Chondrocyte (in vitro differentiated cells): ENCODE data around the gene ZNF579. TPM values are rescaled to one million over a fixed set of nuclear protein-coding genes. Genes with fewer than 3 reads are reported as not detected.
A peak's percentile ranks its signal among the peaks of the same experiment; 100 is the strongest.

Experiments used
- DNase-seq: peaks from one replicate; pipeline ENCODE4 v3.0.0; 2021; ENCODE audit warnings: mixed read lengths, low spot score
- H3K27ac Mint-ChIP-seq: one replicate; pipeline ENCODE4 v1.8.0; 2021; ENCODE audit warnings: mild to moderate bottlenecking, moderate library complexity, mixed read lengths; ENCODE audit not compliant: unreplicated experiment
- H3K27me3 Mint-ChIP-seq: 2 replicates; pipeline ENCODE4 v1.8.0; 2021; ENCODE audit warnings: low read depth, mixed read lengths
- H3K36me3 Mint-ChIP-seq: 2 replicates; pipeline ENCODE4 v1.8.0; 2021; ENCODE audit warnings: low read depth, mixed read lengths
- H3K4me1 Mint-ChIP-seq: 2 replicates; pipeline ENCODE4 v1.8.0; 2021; ENCODE audit warnings: low read depth, mild to moderate bottlenecking, mixed read lengths
- H3K4me3 Mint-ChIP-seq: one replicate; pipeline ENCODE4 v1.8.0; 2021; ENCODE audit warnings: mild to moderate bottlenecking, moderate library complexity, mixed read lengths; ENCODE audit not compliant: unreplicated experiment
- H3K9me3 Mint-ChIP-seq: 2 replicates; pipeline ENCODE4 v1.8.0; 2021; ENCODE audit warnings: low read depth, mixed read lengths
- CTCF ChIP-seq: fragments of 200-600 bp; sonication (generic); IDR thresholded peaks from 2 replicates; pipeline ENCODE4 v1.5.0; 2021; ENCODE audit warnings: antibody characterized with exemption, mild to moderate bottlenecking, moderate library complexity
- total RNA-seq: library from RNA; stranded (reverse); gene quantifications from 3 replicates; pipeline ENCODE4 v1.2.1, GENCODE V29; 2021

ZNF579 gene
- total RNA-seq, 1 donor from 2014 or later = 23.6 TPM

- Mint-ChIP-seq H3K4me1 (no peaks in the 10 kb centered on the region), H3K27me3 (peaks cover 4% of the 10 kb centered on the region), H3K36me3 (no peaks in the 10 kb centered on the region), H3K27ac (no peak overlapping the region), H3K9me3 (peaks cover 3% of the 10 kb centered on the region), H3K4me3 (no peak overlapping the region)
- no peak for DNase-seq
- no peak for TF ChIP-seq CTCF
These were observed 17.4 kb downstream of the ZNF579 start for GRCh38 chr19:55563261-55563690.

DNA sequence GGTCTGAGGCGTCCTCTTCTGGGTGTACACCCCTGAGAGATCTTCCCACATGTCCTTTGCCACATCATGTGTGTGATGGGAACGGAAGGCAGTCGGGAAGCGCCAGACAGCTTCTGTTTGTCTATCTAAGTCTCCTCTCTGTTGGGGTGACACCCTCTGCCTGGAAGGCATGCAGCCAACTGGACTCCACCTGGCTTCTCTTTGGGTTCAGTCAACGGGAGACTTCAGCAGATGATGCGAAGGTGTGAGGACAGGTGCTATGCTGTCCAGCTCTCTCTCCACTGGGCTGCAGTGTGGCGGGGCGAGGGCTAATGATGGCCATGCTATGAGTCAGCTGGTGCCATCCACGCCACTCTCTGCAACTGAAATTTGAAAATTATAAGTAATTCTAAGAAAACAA, 21.0 kb downstream of the ZNF579 start:
- Mint-ChIP-seq H3K27me3 (no peaks in the 10 kb centered on the region), H3K36me3 (no peaks in the 10 kb centered on the region), H3K4me1 (no peaks in the 10 kb centered on the region), H3K27ac (no peak overlapping the region), H3K9me3 (peaks cover 3% of the 10 kb centered on the region), H3K4me3 (no peak overlapping the region)
- TF ChIP-seq CTCF = no peak
- no peak for DNase-seq

- peaks cover 34% of the 10 kb centered on the region for H3K4me1 Mint-ChIP-seq
- no peaks in the 10 kb centered on the region for H3K9me3 Mint-ChIP-seq
- no peak for DNase-seq
- no peak overlapping the region for H3K4me3 Mint-ChIP-seq
- H3K27ac Mint-ChIP-seq = no peak overlapping the region
- no peaks in the 10 kb centered on the region for H3K27me3 Mint-ChIP-seq
- H3K36me3 Mint-ChIP-seq = no peaks in the 10 kb centered on the region
- TF ChIP-seq CTCF = no peak
These were observed 25.9 kb downstream of the ZNF579 start for GRCh38 chr19:55554741-55555152.

GRCh38 chr19:55554302-55554701, 26.3 kb downstream of the ZNF579 start:
- Mint-ChIP-seq H3K9me3 (no peaks in the 10 kb centered on the region), H3K4me1 (peaks cover 38% of the 10 kb centered on the region), H3K4me3 (no peak overlapping the region), H3K36me3 (no peaks in the 10 kb centered on the region), H3K27ac (peak overlapping the region; percentile 61), H3K27me3 (no peaks in the 10 kb centered on the region)
- TF ChIP-seq CTCF = no peak
- no peak for DNase-seq

DNA sequence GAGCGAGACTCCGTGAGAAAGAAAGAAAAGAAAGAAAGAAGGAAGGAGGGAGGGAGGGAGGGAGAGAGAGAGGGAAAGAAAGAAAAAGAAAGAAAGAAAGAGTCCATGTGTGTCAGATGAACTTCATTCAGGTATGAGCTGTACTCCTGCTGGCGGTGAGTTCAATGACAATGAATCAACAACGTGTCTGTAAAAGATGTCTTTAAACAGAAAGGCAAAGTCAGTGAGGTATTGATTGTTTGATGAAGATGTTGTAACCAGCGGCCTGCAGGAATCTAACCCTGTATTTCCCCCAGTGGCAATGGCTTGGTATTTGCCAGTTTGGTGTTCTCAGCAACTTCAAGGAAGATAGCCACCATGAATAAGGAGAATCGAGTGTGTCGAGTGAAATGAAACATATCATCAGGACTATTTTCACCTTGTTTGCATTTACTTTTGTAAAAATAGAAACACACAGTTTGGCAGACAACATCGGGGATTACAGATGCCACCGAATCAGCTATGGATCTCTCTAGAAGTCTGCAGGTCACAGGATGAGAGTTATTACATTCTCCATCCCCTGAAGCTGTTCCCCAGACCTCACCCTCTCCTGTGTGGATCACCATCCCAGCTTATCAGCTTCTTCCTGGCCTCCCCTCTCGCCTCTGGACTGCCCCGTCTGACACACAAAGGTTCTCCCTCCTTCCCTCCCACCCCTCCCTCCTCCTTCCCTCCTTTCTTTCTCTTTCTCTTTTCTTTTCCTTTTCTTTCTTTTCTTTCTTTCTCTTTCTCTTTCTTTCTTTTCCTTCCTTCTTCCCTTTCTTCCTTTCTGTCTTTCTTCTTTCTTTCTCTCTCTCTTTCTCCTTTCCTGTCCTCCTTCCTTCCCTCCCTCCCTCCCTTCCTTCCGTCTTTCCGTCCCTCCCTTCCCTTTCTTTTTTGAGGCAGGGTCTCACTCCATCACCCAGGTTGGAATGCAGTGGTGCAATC, 27.1 kb downstream of the ZNF579 start:
- H3K27ac Mint-ChIP-seq = peak overlapping the region; percentile 95

More for the DNA sequence above, 27.1 kb downstream of the ZNF579 start:
- Mint-ChIP-seq H3K27me3 (no peaks in the 10 kb centered on the region), H3K4me1 (peaks cover 43% of the 10 kb centered on the region), H3K4me3 (no peak overlapping the region), H3K9me3 (no peaks in the 10 kb centered on the region), H3K36me3 (no peaks in the 10 kb centered on the region)
- no peak for DNase-seq
- TF ChIP-seq CTCF = peak; percentile 25
